ENCODE results near the gene SLC35F3.

DNA sequence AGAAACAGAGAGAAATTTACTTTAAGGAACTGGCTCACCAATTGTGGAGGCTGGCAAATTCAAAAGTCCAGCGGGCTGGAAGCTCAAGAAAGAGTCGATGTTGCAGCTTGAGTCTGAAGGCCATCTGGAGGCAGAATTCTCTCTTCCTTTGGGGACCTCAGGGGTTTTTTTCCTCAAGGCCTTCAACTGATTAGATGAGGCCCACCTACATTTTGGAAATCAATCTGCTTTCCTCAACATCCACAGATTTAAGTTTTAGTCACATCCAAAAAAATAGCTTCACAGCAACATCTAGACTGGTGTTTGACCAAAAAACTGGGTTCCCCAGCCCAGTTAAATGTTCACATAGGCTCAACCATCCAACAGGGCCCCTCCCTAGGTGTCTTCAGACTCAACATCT is 114.9 kb downstream of the SLC35F3 start:
- TF ChIP-seq TAF1 (IDR thresholded peaks at IDR 0.05; ENCODE audit: low read depth) (no peak), RAD21 (IDR thresholded peaks at IDR 0.05; ENCODE audit: low read depth) (no peak), CREB1 (IDR thresholded peaks at IDR 0.05; ENCODE audit: low read depth) (no peak)
- TF ChIP-seq, protein P1, sequence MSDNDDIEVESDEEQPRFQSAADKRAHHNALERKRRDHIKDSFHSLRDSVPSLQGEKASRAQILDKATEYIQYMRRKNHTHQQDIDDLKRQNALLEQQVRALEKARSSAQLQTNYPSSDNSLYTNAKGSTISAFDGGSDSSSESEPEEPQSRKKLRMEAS (IDR thresholded peaks at IDR 0.05) = no peak

All from Ishikawa (cell line).